AG04449 (cell line): ENCODE data around the gene ENOX2.

Source experiments
- CTCF ChIA-PET: fragments of 350-600 bp; formaldehyde crosslinking; extraction: SDS; loops from one replicate; lab custom pipeline; 2021; ENCODE audit warnings: antibody characterized with exemption; lab: Yijun Ruan, JAX
- POLR2A ChIA-PET: fragments of 400-600, 350-600 bp; formaldehyde crosslinking; extraction: SDS; loops from one replicate; lab custom pipeline; 2020; ENCODE audit warnings: antibody characterized with exemption, inconsistent platforms; lab: Yijun Ruan, JAX
- DNase-seq: peaks from one replicate; pipeline ENCODE4 v3.0.0-alpha.2; 2010; ENCODE audit warnings: low read depth, low spot score
- H3K4me3 ChIP-seq: 2 replicates; pipeline ENCODE4 v1.5.1; 2011; ENCODE audit warnings: low read depth, mild to moderate bottlenecking, control low read depth, low read length
- TF ChIP-seq, protein P1 (sequence below): IDR thresholded peaks from one replicate; pipeline ENCODE4 v1.5.1; 2011; ENCODE audit warnings: mild to moderate bottlenecking, moderate library complexity, low read length, control low read depth, inconsistent platforms; ENCODE audit not compliant: insufficient read depth; ENCODE audit errors: missing control alignments

Gene ENOX2

DNA sequence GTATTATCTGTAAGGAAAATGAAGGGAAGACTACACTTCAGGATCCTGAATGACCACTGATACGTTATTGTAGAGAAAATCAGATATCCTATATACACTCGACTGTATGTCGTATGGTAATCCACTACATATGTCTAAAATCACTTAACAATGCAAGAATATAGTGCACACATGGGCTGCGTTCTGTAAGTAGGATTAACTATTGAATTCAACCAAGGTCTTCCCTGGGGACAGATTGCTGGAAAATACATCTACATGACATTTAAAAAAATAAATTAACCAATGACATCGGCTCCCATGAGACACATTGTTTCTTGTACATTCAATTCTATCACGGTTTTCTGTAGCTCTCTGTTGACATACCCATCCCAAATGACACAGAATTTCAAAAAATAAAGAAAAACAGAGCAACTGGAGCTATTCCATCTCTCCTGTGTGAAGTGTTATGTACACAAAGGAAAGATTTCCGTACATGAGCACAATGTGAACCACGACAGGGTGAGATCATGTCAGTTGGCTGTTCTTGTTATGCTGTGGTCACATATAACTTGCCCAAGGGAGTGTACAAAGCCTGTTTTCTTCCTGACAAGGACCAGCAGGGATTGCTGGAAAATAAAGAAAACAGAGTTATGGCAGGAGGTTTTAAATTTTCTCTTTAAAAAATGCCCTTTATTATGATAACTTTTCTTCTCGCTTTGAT is 6.1 kb downstream of the ENOX2 start:
- TF ChIP-seq, protein P1, sequence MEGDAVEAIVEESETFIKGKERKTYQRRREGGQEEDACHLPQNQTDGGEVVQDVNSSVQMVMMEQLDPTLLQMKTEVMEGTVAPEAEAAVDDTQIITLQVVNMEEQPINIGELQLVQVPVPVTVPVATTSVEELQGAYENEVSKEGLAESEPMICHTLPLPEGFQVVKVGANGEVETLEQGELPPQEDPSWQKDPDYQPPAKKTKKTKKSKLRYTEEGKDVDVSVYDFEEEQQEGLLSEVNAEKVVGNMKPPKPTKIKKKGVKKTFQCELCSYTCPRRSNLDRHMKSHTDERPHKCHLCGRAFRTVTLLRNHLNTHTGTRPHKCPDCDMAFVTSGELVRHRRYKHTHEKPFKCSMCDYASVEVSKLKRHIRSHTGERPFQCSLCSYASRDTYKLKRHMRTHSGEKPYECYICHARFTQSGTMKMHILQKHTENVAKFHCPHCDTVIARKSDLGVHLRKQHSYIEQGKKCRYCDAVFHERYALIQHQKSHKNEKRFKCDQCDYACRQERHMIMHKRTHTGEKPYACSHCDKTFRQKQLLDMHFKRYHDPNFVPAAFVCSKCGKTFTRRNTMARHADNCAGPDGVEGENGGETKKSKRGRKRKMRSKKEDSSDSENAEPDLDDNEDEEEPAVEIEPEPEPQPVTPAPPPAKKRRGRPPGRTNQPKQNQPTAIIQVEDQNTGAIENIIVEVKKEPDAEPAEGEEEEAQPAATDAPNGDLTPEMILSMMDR = no peak
- POLR2A ChIA-PET = no interaction called here
- CTCF ChIA-PET = interaction anchor here (1.6 kb wide), 1 partner anchor 19 kb away, joined by 4 read pairs; no protein-coding TSS in a partner anchor
- H3K4me3 ChIP-seq = no peak overlapping the region
- no peak for DNase-seq

DNA sequence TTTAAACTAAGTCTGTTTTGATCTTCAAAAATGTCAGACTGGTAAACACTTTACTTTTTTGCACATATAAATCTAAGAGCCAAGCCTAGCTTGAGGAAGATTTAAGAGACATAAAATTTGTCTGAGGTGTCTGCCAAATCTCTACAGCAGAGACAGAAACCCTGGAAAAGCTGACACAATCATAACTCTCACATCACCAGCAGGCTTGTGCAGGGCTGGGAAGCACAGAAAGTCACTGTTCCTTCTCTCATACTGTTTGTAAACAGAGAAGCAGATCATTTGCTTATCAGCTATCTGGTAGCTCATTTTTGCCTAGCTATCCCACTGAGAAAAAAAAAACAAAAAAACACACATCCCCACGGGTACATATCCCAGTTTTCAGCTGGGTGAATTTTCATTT is 7.0 kb downstream of the ENOX2 start:
- ChIA-PET CTCF (no interaction called here), POLR2A (no interaction called here)

DNA sequence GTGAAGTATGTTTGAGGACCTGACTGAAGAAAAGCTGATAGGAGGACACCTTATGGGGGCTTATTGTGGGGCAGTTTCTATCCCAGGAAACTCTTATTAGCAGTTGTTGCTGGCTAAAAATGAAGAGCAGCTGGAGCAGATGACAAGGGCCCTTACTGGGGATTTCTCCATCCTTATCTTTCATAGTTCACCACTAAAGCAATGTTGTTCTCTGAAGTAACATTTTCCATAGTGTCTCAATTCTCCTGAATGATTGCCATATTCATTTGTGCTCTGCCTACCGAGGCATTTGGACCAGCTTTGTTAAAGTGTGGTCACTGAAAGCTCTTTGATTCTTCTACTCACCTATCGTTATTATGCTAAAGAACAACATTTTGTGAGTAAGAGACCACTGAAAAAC is 7.7 kb downstream of the ENOX2 start:
- no peak for DNase-seq
- H3K4me3 ChIP-seq = no peak overlapping the region
- TF ChIP-seq, protein P1 = no peak
- ChIA-PET CTCF (no interaction called here), POLR2A (interaction anchor here (0.6 kb wide), 1 partner anchor 484 kb away, joined by 3 read pairs; no protein-coding TSS in a partner anchor)

More for the DNA sequence above, 7.0 kb downstream of the ENOX2 start:
- H3K4me3 ChIP-seq = no peak overlapping the region
- no peak for DNase-seq
- TF ChIP-seq, protein P1 = no peak

DNA sequence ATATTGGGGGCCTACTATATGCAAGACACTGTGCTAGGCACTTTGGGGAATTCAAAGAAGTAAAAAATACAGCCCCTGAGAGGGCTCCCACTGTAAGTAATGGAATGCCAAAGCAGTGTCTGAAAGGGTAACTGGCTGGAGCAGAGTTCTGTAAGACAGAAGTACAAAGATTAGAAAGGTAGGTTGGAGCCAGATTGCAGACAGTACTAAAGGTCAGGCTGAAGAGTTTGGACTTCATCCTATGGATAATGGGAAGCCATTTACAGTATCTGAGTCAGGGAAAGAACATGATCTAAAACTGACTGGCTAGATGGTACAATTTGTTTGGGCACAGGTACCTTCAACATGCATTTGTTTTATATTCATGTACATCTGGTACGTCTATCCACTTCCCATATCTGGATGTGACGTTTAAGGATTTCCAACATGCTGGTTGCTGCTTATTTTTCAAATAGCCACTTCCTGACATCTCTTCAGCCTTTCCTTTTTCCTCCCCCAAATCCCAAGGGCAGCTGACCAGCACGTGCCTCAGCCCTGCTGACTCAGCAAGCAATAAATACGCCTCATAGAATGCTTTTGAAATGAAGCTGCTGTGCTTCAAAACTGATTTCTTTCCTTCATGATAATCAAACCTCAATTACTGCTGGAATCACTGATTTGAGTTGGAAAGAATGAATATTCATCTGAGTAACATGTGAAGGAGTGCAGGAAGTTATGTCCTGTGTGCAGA is 9.5 kb downstream of the ENOX2 start:
- TF ChIP-seq, protein P1 = no peak
- POLR2A ChIA-PET = no interaction called here

DNA sequence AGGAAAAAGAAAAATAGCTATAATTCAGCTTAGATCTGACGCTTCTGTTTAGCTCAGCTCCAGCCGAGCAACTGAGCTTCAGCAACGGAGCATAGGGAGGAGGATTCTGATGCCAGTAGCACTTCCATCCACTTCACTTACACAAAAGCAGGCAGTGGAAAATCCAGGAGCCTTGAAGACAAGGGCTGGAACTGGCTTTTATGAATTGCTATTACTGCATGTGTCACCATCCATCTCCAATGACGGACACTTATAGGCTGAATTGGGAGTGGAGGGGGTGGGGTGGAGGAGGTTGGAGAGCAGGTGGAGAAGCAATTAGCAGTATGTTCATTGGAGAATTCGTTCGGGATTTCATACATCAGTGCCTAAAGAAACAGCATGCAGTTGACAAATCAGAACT is 15.6 kb downstream of the ENOX2 start:
- ChIA-PET CTCF (no interaction called here), POLR2A (no interaction called here)
- TF ChIP-seq, protein P1 = no peak
- no peak overlapping the region for H3K4me3 ChIP-seq
- no peak for DNase-seq

More for the DNA sequence above, 9.5 kb downstream of the ENOX2 start:
- DNase-seq = no peak
- CTCF ChIA-PET = no interaction called here
- H3K4me3 ChIP-seq = no peak overlapping the region

DNA sequence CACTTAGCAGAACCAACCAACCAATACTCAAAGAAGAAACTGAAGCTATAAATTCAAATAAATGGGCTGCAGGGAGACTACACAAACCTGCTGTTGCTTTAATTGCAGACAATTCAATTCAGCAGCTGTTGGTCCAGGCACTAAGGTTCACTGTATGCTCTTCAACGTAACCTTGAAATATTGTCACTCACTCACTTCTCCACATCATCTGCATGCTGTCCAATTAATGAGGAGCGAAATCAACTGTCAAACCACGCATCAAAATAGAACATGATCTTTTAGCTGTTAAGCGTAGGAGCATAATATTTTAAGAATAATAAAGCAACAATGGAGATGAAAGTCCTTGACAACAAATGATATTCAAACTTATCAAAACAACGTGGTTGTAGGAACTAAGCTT is 17.0 kb downstream of the ENOX2 start:
- H3K4me3 ChIP-seq = no peak overlapping the region
- ChIA-PET CTCF (interaction anchor here (1.2 kb wide), 1 partner anchor 310 kb away, joined by 3 read pairs; no protein-coding TSS in a partner anchor), POLR2A (no interaction called here)
- TF ChIP-seq, protein P1 = no peak
- DNase-seq = no peak
